Regular cardiac myocyte (primary cell): Measurements from ENCODE around the gene ARL4A. TPM values are rescaled to one million over a fixed set of nuclear protein-coding genes. Genes with fewer than 3 reads are reported as not detected.

Experiments used
- total RNA-seq: library from RNA; depleted of rRNA; stranded (reverse); fragments of >200 nt; gene quantifications from 2 replicates; pipeline ENCODE4 v1.2.3, GENCODE V29; 2014

The ARL4A gene
- total RNA-seq, result 9.3 and 15.9 TPM in 2 replicates

DNA sequence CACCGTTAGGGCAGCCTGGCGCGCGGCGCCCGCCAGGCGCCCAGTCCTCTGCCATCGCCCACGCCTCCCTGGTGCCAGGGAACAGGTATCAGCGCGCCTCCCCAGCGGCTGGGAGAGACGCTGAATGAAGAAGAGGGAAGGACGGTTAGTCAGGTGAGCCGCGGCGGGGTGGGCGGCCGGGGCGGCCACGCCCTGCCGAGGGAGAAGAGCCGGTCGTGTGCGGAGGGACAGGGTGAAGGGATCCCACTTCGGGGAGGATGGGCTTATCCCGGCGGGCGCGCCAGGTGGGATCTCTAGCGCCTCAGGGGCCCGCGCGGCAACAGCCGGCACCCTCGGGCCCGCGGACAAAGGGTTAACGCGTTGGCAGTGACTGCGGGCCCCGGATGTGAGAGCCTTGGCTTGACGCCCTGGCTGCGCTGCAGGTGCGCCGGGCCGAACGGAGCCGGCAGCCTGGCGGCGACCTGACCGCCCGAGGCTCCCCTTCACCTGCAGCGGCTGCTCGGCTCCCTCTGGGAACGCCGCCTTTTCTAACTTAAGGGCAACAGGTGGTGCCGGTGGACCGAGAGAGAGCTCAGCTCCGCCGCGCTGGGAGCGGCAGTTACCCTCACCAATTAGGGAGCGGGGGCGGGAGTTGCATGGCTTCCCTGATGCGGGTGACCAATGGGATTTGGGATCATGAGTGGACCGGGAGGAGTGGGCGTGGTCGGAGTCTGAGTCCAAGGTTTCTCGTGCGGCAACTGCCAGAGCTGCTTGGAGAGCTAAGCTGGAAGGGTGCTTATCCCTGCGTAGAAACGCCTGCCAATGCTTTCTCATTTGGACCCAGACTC is at the start of gene ARL4A:
Gene ARL4A, plus strand, starts transcription at position 743 of the 827 bp plus-strand sequence. CDS start 622 bp downstream, outside the sequence.

Other genes starting within 250 kb of the ARL4A start
- gene SCIN, start 116.9 kb upstream of the ARL4A start, total RNA-seq, result 0.19 and 0.56 TPM in 2 replicates